HEK293 (cell line): ENCODE results near the gene FRMD4A.

Source experiments
- CTCF ChIA-PET: fragments of 350-600 bp; formaldehyde crosslinking; extraction: SDS; loops from one replicate; lab custom pipeline; 2021; ENCODE audit warnings: antibody characterized with exemption; lab: Yijun Ruan, JAX
- POLR2A ChIA-PET: fragments of 300-600 bp; formaldehyde crosslinking; extraction: SDS; loops from one replicate; lab custom pipeline; 2020; ENCODE audit warnings: antibody characterized with exemption, inconsistent platforms; lab: Yijun Ruan, JAX
- H3K27ac ChIP-seq: fragments of 200-500 bp; sonication (Bioruptor generic); 2 replicates; pipeline ENCODE4 v1.5.1; 2014; ENCODE audit warnings: low read depth, low read length, control low read depth, inconsistent platforms; ENCODE audit errors: extremely low read depth
- H3K36me3 ChIP-seq, 2 experiments: fragments of 200-500 bp in 1 of 2; sonication (Bioruptor generic) in 1 of 2; 1 replicate in 1 of 2; 2 replicates in 1 of 2; pipeline ENCODE4 v1.5.1; 2014 to 2017; ENCODE audit warnings: inconsistent platforms in 2 of 2, low read length in 2 of 2; ENCODE audit not compliant: control insufficient read depth in 2 of 2, insufficient read depth in 1 of 2
- H3K4me1 ChIP-seq: fragments of 200-500 bp; sonication (Bioruptor generic); 2 replicates; pipeline ENCODE4 v1.5.1; 2014; ENCODE audit warnings: mild to moderate bottlenecking, low read length, inconsistent platforms; ENCODE audit not compliant: control insufficient read depth, insufficient read depth
- H3K4me3 ChIP-seq: 2 replicates; pipeline ENCODE4 v1.5.1; 2011; ENCODE audit warnings: low read depth, mild to moderate bottlenecking, control low read depth, low read length, moderate library complexity
- H3K9me3 ChIP-seq: fragments of 200-500 bp; sonication (Bioruptor generic); 2 replicates; pipeline ENCODE4 v1.5.1; 2014; ENCODE audit warnings: low read depth, low read length, inconsistent platforms; ENCODE audit not compliant: control insufficient read depth, insufficient read depth
- GLIS2 ChIP-seq: fragments of 450-650 bp; formaldehyde crosslinking; IDR thresholded peaks from 2 replicates; pipeline ENCODE4 v1.5.1; 2016; ENCODE audit warnings: missing biosample characterization, missing genetic modification characterization
- KLF16 ChIP-seq: fragments of 450-650 bp; formaldehyde crosslinking; IDR thresholded peaks from 2 replicates; pipeline ENCODE4 v1.5.1; 2017; ENCODE audit warnings: missing biosample characterization, missing genetic modification characterization
- MZF1 ChIP-seq: fragments of 450-650 bp; formaldehyde crosslinking; IDR thresholded peaks from 2 replicates; pipeline ENCODE4 v1.5.1; 2017; ENCODE audit warnings: missing biosample characterization, missing genetic modification characterization, borderline replicate concordance
- RBAK ChIP-seq: fragments of 450-650 bp; formaldehyde crosslinking; IDR thresholded peaks from 2 replicates; pipeline ENCODE4 v1.5.1; 2016; ENCODE audit warnings: missing biosample characterization, missing genetic modification characterization
- SCRT1 ChIP-seq: fragments of 450-650 bp; formaldehyde crosslinking; IDR thresholded peaks from 2 replicates; pipeline ENCODE4 v1.5.1; 2016; ENCODE audit warnings: missing biosample characterization, missing genetic modification characterization, borderline replicate concordance
- WT1 ChIP-seq: fragments of 450-650 bp; formaldehyde crosslinking; IDR thresholded peaks from 2 replicates; pipeline ENCODE4 v1.5.1; 2016; ENCODE audit warnings: missing biosample characterization, missing genetic modification characterization
- YY1 ChIP-seq: fragments of 450-650 bp; formaldehyde crosslinking; IDR thresholded peaks from 2 replicates; pipeline ENCODE4 v1.5.1; 2018; ENCODE audit warnings: missing biosample characterization, missing genetic modification characterization
- ZBTB21 ChIP-seq: fragments of 450-650 bp; formaldehyde crosslinking; IDR thresholded peaks from 2 replicates; pipeline ENCODE4 v1.5.1; 2017; ENCODE audit warnings: missing biosample characterization, missing genetic modification characterization
- ZEB2 ChIP-seq: fragments of 450-650 bp; formaldehyde crosslinking; IDR thresholded peaks from 2 replicates; pipeline ENCODE4 v1.5.1; 2016; ENCODE audit warnings: missing biosample characterization, missing genetic modification characterization
- ZNF138 ChIP-seq: fragments of 450-650 bp; formaldehyde crosslinking; IDR thresholded peaks from 2 replicates; pipeline ENCODE4 v1.5.1; 2016; ENCODE audit warnings: missing biosample characterization, missing genetic modification characterization, borderline replicate concordance
- ZNF184 ChIP-seq: fragments of 450-650 bp; IDR thresholded peaks from 2 replicates; pipeline ENCODE4 v1.5.1; 2018; ENCODE audit warnings: missing biosample characterization, mild to moderate bottlenecking, missing genetic modification characterization
- ZNF214 ChIP-seq: fragments of 450-650 bp; formaldehyde crosslinking; IDR thresholded peaks from 2 replicates; pipeline ENCODE4 v1.5.1; 2017; ENCODE audit warnings: missing biosample characterization, mild to moderate bottlenecking, missing genetic modification characterization, borderline replicate concordance
- ZNF221 ChIP-seq: fragments of 450-650 bp; formaldehyde crosslinking; IDR thresholded peaks from 2 replicates; pipeline ENCODE4 v1.5.1; 2017; ENCODE audit warnings: missing biosample characterization, missing genetic modification characterization, borderline replicate concordance
- ZNF561 ChIP-seq: fragments of 450-650 bp; IDR thresholded peaks from 2 replicates; pipeline ENCODE4 v1.5.1; 2018; ENCODE audit warnings: missing biosample characterization, missing genetic modification characterization, borderline replicate concordance
- ZNF610 ChIP-seq: fragments of 450-650 bp; formaldehyde crosslinking; IDR thresholded peaks from 2 replicates; pipeline ENCODE4 v1.5.1; 2016; ENCODE audit warnings: missing biosample characterization, missing genetic modification characterization, borderline replicate concordance
- ZNF624 ChIP-seq: fragments of 450-650 bp; formaldehyde crosslinking; IDR thresholded peaks from 2 replicates; pipeline ENCODE4 v1.5.1; 2017; ENCODE audit warnings: missing biosample characterization, missing genetic modification characterization
- ZNF660 ChIP-seq: fragments of 450-650 bp; IDR thresholded peaks from 2 replicates; pipeline ENCODE4 v1.5.1; 2018; ENCODE audit warnings: missing biosample characterization, mild to moderate bottlenecking, missing genetic modification characterization
- ZNF792 ChIP-seq: fragments of 450-650 bp; formaldehyde crosslinking; IDR thresholded peaks from 2 replicates; pipeline ENCODE4 v1.5.1; 2016; ENCODE audit warnings: missing biosample characterization, missing genetic modification characterization
- ZSCAN16 ChIP-seq: fragments of 450-650 bp; formaldehyde crosslinking; IDR thresholded peaks from 2 replicates; pipeline ENCODE4 v1.5.1; 2016; ENCODE audit warnings: missing biosample characterization, missing genetic modification characterization
- TF ChIP-seq, protein P1 (sequence below): fragments of 450-650 bp; formaldehyde crosslinking; IDR thresholded peaks from 2 replicates; pipeline ENCODE4 v1.5.1; 2016; ENCODE audit warnings: missing biosample characterization, missing genetic modification characterization, borderline replicate concordance
- TF ChIP-seq, protein P2 (sequence below): fragments of 450-650 bp; formaldehyde crosslinking; IDR thresholded peaks from 2 replicates; pipeline ENCODE4 v1.5.1; 2017; ENCODE audit warnings: missing biosample characterization, missing genetic modification characterization
- TF ChIP-seq, protein P3 (sequence below): fragments of 450-650 bp; formaldehyde crosslinking; IDR thresholded peaks from 2 replicates; pipeline ENCODE4 v1.5.1; 2016; ENCODE audit warnings: missing biosample characterization, missing genetic modification characterization

Gene FRMD4A

DNA sequence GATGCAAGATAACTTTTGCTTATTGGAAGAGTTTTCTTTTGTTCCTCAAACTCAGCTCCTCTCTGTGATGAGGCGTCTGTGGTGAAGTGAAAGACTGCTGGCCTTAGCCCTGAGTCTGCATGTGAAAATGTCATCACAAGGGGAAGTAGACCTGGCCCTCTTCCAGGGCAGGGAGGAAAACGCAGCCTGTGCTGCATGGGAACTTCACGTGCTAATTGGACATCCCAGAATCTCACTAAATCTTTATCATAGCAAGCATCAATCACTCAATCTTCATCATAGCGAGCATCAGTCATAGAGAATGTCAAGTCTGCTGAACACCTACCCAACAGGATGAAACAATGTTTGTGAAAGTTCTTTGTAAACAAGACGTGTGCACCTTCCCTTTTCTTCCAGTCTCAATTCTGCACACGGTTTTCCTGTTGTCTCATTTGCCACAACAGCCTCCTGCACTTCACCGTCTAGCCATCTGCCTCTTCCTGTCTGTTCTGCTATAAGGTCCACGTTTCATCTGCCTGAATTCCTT, 314.6 kb downstream of the FRMD4A start:
- CTCF ChIA-PET, result no interaction called here
- H3K9me3 ChIP-seq, result no peaks in the 10 kb centered on the region
- no peaks in the 10 kb centered on the region for H3K4me1 ChIP-seq
- POLR2A ChIA-PET, result no interaction called here
- TF ChIP-seq ZNF214 (tag by site-specific recombination) (no peak), ZNF624 (tag by site-specific recombination) (no peak), ZEB2 (tag by site-specific recombination) (no peak), ZBTB21 (tag by site-specific recombination) (no peak), ZNF561 (no peak), ZNF660 (no peak), ZNF184 (tag by site-specific recombination) (no peak), ZNF610 (tag by site-specific recombination) (no peak), KLF16 (tag by site-specific recombination) (no peak), ZSCAN16 (tag by site-specific recombination) (no peak), ZNF792 (tag by site-specific recombination) (no peak), GLIS2 (tag by site-specific recombination) (no peak), RBAK (no peak), WT1 (tag by site-specific recombination) (no peak), YY1 (tag by site-specific recombination) (no peak), ZNF138 (tag by site-specific recombination) (no peak), SCRT1 (tag by site-specific recombination) (no peak)
- TF ChIP-seq, protein P1, sequence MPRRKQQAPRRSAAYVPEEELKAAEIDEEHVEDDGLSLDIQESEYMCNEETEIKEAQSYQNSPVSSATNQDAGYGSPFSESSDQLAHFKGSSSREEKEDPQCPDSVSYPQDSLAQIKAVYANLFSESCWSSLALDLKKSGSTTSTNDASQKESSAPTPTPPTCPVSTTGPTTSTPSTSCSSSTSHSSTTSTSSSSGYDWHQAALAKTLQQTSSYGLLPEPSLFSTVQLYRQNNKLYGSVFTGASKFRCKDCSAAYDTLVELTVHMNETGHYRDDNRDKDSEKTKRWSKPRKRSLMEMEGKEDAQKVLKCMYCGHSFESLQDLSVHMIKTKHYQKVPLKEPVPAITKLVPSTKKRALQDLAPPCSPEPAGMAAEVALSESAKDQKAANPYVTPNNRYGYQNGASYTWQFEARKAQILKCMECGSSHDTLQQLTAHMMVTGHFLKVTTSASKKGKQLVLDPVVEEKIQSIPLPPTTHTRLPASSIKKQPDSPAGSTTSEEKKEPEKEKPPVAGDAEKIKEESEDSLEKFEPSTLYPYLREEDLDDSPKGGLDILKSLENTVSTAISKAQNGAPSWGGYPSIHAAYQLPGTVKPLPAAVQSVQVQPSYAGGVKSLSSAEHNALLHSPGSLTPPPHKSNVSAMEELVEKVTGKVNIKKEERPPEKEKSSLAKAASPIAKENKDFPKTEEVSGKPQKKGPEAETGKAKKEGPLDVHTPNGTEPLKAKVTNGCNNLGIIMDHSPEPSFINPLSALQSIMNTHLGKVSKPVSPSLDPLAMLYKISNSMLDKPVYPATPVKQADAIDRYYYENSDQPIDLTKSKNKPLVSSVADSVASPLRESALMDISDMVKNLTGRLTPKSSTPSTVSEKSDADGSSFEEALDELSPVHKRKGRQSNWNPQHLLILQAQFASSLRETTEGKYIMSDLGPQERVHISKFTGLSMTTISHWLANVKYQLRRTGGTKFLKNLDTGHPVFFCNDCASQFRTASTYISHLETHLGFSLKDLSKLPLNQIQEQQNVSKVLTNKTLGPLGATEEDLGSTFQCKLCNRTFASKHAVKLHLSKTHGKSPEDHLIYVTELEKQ (tag by site-specific recombination), result no peak
- TF ChIP-seq, protein P2, sequence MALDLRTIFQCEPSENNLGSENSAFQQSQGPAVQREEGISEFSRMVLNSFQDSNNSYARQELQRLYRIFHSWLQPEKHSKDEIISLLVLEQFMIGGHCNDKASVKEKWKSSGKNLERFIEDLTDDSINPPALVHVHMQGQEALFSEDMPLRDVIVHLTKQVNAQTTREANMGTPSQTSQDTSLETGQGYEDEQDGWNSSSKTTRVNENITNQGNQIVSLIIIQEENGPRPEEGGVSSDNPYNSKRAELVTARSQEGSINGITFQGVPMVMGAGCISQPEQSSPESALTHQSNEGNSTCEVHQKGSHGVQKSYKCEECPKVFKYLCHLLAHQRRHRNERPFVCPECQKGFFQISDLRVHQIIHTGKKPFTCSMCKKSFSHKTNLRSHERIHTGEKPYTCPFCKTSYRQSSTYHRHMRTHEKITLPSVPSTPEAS (tag by site-specific recombination), result no peak
- H3K36me3 ChIP-seq, result no peaks in the 10 kb centered on the region
- H3K27ac ChIP-seq, result no peak overlapping the region
- no peak overlapping the region for H3K4me3 ChIP-seq

DNA sequence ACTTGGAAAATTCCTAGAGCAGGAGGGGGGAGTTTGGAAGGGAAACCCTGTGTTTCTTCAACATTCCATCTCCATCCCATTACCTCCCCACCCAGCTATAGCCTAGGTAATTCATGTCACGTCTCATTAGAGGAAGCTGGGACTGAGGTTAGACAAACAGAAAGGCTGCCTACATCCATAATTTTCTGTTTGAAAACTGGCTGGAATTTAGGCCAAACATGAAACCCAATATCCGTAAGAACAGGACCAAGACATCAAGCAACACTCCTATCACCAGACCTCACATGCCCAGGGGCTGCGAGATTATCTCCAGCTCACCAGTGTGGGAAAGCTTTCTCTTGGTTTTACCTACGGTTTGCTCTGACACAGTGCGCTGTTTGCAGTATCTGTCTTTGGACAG, 316.3 kb downstream of the FRMD4A start:
- ChIA-PET POLR2A (no interaction called here), CTCF (no interaction called here)
- TF ChIP-seq, protein P3, sequence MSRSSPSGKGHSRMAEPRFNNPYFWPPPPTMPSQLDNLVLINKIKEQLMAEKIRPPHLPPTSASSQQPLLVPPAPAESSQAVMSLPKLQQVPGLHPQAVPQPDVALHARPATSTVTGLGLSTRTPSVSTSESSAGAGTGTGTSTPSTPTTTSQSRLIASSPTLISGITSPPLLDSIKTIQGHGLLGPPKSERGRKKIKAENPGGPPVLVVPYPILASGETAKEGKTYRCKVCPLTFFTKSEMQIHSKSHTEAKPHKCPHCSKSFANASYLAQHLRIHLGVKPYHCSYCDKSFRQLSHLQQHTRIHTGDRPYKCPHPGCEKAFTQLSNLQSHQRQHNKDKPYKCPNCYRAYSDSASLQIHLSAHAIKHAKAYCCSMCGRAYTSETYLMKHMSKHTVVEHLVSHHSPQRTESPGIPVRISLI, result no peak
- no peak for TF ChIP-seq MZF1 (tag by site-specific recombination)
- no peak for TF ChIP-seq ZNF221 (tag by site-specific recombination)
- H3K36me3 ChIP-seq, result no peaks in the 10 kb centered on the region
- peaks cover 6% of the 10 kb centered on the region for H3K4me1 ChIP-seq
- H3K27ac ChIP-seq, result no peak overlapping the region
- no peaks in the 10 kb centered on the region for H3K9me3 ChIP-seq
- no peak overlapping the region for H3K4me3 ChIP-seq
